SK-N-MC (cell line): ENCODE data around the gene KRT31.
"Not testable (repeated sequence)": the region's sequence is repeated elsewhere in the genome, so short reads cannot be mapped to it uniquely, and the experiment has no call there.

Experiments
- DNase-seq: peaks from one replicate; pipeline ENCODE4 v3.0.0-alpha.2; 2011; ENCODE audit warnings: low read depth, low spot score
- H3K27ac ChIP-seq: fragments of 200-600 bp; sonication (generic); 2 replicates; pipeline ENCODE4 v1.5.1; 2016; ENCODE audit warnings: mixed run types
- H3K36me3 ChIP-seq: fragments of 200-600 bp; sonication (generic); 2 replicates; pipeline ENCODE4 v1.6.1; 2017; ENCODE audit warnings: antibody characterized with exemption, low read length, mixed read lengths; ENCODE audit not compliant: insufficient read depth
- H3K4me3 ChIP-seq: fragments of 200-600 bp; sonication (generic); 2 replicates; pipeline ENCODE4 v1.5.1; 2016
- H3K9ac ChIP-seq: fragments of 200-600 bp; sonication (generic); 2 replicates; pipeline ENCODE4 v1.8.0; 2017; ENCODE audit warnings: mixed run types, mixed read lengths; ENCODE audit not compliant: insufficient read length
- H3K9me3 ChIP-seq: fragments of 200-600 bp; sonication (generic); 2 replicates; pipeline ENCODE4 v1.6.1; 2017; ENCODE audit warnings: low read depth, mild to moderate bottlenecking, antibody characterized with exemption, low read length, moderate library complexity, mixed read lengths
- EZH2 ChIP-seq: fragments of 200-600 bp; sonication (generic); IDR thresholded peaks from one replicate; pipeline ENCODE4 v1.6.1; 2017; ENCODE audit warnings: antibody characterized with exemption
- FOXP2 ChIP-seq: optimal IDR thresholded peaks from 2 replicates; pipeline ENCODE3; 2011; ENCODE audit warnings: mild to moderate bottlenecking, moderate library complexity; ENCODE audit not compliant: insufficient read depth; ENCODE audit errors: extremely low read length, control extremely low read depth
- POLR2AphosphoS5 ChIP-seq: IDR thresholded peaks from 2 replicates; pipeline ENCODE4 v1.6.1; 2012; ENCODE audit warnings: mild to moderate bottlenecking, low read depth, low read length, borderline replicate concordance

KRT31 gene

DNA sequence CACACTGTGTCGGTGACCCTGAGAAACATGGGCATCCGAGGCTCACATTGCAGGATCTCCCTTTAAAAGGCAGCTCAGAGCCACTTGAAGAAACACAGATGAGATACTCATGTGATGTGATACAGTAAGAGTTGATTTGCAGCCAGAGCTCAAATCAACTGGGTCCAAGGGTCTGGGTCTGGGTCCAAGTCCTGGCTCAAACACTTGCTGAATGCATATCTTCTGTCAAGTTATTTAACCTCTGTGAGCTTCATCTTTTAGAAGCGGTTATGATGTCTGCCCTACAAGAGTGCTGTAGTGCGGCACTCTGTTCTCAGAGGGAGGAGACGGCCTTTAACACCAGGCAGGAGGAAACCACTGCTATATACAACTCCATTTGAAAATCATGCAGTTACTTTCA lies 37.0 kb upstream of the KRT31 start:
- H3K9ac ChIP-seq: no peak overlapping the region

DNA sequence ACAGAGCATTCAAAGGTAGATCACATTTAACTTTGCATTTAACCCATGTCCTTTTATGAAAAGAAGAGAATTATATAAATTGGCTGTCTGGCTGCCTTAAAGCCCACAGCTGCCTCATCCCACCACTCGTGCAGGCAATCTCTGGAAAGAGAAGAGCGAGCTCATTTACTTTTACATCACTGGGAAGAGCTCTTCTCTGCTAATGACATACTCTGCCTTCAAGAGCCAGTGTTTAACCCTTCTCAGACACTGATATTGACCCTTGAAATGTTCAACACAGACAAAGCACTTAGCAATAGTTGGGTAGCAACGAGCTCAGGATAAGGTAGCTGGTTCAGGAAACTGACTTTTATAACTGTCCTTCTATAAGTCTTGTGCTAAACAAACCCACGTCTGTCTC lies 36.6 kb upstream of the KRT31 start:
- Histone ChIP-seq H3K9me3 (no peaks in the 10 kb centered on the region), H3K27ac (no peak overlapping the region), H3K4me3 (no peak overlapping the region), H3K36me3 (no peaks in the 10 kb centered on the region), H3K9ac (no peak overlapping the region)
- DNase-seq: no peak
- TF ChIP-seq POLR2AphosphoS5: no peak
- no peak for TF ChIP-seq EZH2

More for the DNA sequence above, 37.0 kb upstream of the KRT31 start:
- Histone ChIP-seq H3K36me3 (no peaks in the 10 kb centered on the region), H3K27ac (no peak overlapping the region), H3K9me3 (no peaks in the 10 kb centered on the region), H3K4me3 (no peak overlapping the region)
- DNase-seq: no peak
- no peak for TF ChIP-seq EZH2
- TF ChIP-seq POLR2AphosphoS5: no peak
- TF ChIP-seq FOXP2: no peak

DNA sequence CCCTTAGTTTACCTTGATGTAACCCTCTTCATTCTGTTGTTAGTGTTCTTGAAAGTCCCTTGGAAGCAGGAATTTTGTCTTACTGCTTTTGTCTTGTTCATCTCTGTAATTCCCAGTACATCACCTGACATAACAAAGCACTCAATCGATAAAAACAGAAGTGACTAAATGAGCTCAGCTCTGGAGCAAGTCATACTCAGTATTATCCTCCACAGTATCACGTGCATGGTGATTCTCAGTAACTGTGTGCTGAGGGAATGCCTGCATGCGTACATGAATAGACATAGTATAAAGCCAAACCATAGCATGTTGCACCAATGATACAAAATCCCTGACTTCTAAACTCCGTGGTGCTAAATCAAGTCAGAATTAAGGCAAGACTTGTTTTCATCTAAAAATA lies 36.2 kb upstream of the KRT31 start:
- DNase-seq: no peak
- Histone ChIP-seq H3K27ac (no peak overlapping the region), H3K4me3 (no peak overlapping the region), H3K9ac (no peak overlapping the region), H3K9me3 (no peaks in the 10 kb centered on the region), H3K36me3 (no peaks in the 10 kb centered on the region)
- TF ChIP-seq EZH2: no peak
- TF ChIP-seq POLR2AphosphoS5: no peak
- TF ChIP-seq FOXP2: no peak

DNA sequence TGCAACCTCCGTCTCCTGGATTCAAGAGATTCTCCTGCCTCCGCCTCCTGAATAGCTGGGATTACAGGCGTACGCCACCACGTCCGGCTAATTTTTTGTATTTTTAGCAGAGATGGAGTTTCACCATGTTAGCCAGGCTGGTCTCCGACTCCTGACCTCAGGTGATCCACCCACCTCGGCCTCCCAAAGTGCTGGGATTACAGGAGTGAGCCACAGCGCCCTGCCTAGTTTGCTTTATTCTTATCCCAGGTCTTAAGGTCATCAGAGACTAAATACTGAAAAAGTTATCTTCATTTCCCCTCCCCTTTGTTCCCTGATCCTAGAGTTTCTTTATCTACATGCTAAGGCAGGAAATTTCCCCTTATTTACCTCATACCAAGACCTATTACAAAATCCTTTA lies 33.0 kb upstream of the KRT31 start:
- H3K9me3 ChIP-seq, H3K4me3 ChIP-seq, DNase-seq, H3K36me3 ChIP-seq, H3K27ac ChIP-seq, H3K9ac ChIP-seq: not testable (repeated sequence)

DNA sequence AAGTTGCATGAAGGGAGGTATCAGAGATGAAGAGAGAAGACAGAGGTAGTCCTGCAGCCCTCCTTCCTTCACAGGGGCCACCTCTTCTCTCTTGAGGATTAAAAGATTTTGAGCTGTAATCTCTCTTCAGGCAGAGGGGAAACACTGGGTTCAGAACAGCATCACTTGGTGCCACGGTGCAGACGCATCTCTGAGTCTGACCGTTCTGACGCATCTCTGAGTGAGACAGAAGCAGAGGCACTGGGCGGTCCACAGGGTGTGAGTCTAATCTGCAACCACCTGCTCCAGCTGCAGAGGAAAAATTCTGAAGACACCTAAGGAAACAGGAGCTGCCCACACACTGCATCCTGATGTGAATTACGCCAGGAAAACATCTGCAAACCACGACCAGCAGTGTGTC lies 32.3 kb upstream of the KRT31 start:
- H3K9ac ChIP-seq: no peak overlapping the region
- no peak for TF ChIP-seq FOXP2
- TF ChIP-seq POLR2AphosphoS5: no peak
- TF ChIP-seq EZH2: no peak
- H3K27ac ChIP-seq: no peak overlapping the region
- no peak overlapping the region for H3K4me3 ChIP-seq
- no peak for DNase-seq
- no peaks in the 10 kb centered on the region for H3K9me3 ChIP-seq
- no peaks in the 10 kb centered on the region for H3K36me3 ChIP-seq

DNA sequence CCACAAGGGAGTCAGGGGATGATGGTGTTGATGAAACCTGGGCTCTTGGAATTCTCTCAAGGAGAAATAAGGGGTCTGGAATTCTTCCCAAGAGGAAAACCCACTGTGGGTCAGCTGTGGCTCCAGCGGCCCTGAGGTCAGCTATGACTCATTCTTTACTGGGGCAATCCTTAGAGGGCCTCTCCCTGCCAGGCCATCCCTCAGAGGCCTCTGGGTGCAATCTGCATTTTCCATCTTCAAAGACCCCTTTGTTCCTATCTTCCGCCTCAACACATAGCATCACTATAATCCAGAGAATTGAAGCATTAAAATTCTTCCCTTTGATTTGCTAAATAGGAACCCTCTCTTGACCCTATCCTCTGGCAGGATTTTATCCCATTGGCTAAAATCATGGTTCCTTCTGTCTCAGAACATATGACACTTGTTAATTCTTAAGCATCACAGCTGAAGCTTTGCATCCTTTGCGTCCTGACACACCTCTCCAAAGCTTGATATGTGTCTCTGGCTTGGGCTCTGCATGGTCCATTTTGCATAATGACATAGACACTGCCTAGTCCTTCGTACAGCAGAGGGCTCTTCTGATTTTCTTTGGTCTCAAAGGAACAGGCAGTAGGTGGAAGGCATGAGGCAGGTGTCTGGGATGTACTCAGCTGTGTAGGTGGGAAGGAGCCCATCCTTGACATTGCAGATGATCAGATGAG lies 31.3 kb upstream of the KRT31 start:
- no peak overlapping the region for H3K9ac ChIP-seq
- no peak overlapping the region for H3K27ac ChIP-seq
- H3K4me3 ChIP-seq: no peak overlapping the region
- TF ChIP-seq FOXP2 (no peak), POLR2AphosphoS5 (no peak), EZH2 (no peak)
- DNase-seq: no peak
- no peaks in the 10 kb centered on the region for H3K36me3 ChIP-seq
- H3K9me3 ChIP-seq: no peaks in the 10 kb centered on the region

DNA sequence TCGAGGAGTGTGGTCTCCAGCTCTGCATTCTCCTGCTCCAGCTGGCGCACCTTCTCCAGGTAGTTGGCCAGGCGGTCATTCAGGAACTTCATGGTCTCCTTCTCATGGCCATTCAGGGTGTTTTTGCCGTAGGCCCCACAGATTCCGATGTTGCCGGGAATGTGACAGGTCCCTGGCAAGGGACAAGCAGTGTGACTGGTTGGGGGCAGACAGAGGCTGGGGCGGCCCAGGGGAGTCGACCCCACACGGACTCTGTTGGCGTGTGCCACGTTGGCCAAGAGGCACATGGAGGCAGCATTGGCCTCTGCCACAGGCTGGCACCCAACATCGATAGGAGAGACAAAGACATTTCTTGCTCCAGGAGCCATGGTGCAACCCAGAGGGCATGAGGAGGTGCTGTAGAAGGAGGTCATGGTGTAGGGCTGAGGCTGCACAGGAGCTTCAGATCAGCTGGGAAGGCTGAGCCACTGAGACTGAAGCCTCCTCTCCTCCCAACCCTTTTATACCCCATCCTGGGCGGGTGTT lies 26.8 kb upstream of the KRT31 start, which contains the start of gene KRT37:
KRT37 (minus strand) TSS at position 475 of the 525 bp plus-strand sequence; CDS start at position 413, 62 bp downstream.
- Histone ChIP-seq H3K36me3 (no peaks in the 10 kb centered on the region), H3K9ac (no peak within 1 kb of the TSS), H3K4me3 (no peak within 1 kb of the TSS), H3K27ac (no peak within 1 kb of the TSS), H3K9me3 (no peaks in the 10 kb centered on the region)
- TF ChIP-seq EZH2: no peak
- no peak for TF ChIP-seq POLR2AphosphoS5
- no peak for TF ChIP-seq FOXP2
- DNase-seq: no peak

DNA sequence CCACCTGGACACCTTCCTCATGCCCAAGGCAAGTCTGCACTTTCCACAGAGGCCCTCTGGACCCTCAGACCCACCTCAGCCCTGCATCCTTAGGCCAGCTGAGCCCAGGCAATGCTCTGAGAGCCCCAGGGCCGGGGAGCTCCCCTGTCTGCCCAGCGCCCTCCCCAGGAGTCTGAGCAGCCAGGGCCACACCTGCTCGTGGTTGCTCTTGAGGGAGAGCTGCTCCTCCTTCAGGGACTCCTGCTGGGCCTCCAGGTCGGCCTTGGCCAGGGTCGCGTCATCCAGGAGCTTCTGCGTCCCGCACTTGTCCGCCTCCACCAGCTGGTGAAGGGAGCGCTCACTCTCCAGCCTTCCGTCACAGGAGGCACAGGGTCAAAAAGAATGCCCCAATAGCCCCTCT lies 25.2 kb upstream of the KRT31 start:
- not testable (repeated sequence) for DNase-seq, H3K36me3 ChIP-seq, H3K4me3 ChIP-seq, H3K9ac ChIP-seq, H3K27ac ChIP-seq, H3K9me3 ChIP-seq

DNA sequence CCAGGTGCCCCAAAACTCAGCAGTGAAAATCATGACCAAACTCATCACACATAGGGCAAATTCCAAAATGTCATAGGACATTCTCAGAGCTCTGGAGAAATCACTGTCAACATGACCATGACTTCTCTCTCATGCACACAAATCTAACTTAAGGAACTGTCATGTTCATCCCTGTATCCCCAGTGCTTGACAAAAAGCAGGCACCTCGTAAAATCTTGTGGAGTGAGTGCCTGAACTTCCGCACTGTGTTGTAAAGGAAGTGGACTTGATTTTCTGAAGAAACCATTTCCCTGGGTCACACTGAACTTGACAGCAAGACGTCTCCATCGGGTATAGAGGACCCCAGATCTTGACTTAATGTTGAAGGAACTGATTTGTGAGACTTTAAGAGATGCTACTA lies 24.2 kb upstream of the KRT31 start:
- Histone ChIP-seq H3K9me3 (no peaks in the 10 kb centered on the region), H3K36me3 (no peaks in the 10 kb centered on the region), H3K4me3 (no peak overlapping the region), H3K27ac (no peak overlapping the region), H3K9ac (no peak overlapping the region)
- DNase-seq: no peak
- TF ChIP-seq POLR2AphosphoS5 (no peak), FOXP2 (no peak), EZH2 (no peak)
